DMS 273 treated with DMSO at 0.1 percent for 48 hours (cell line): ENCODE data around the gene ERH.

Experiments
- DNase-seq: peaks from one replicate; lab custom pipeline; 2025; lab: John Stamatoyannopoulos, UW

The ERH gene

GRCh38 chr14:69355607-69356281, 42.4 kb downstream of the ERH start:
- DNase-seq, result no peak

GRCh38 chr14:69355154-69355597, 42.9 kb downstream of the ERH start:
- no peak for DNase-seq

- no peak for DNase-seq
These were observed 43.5 kb downstream of the ERH start for GRCh38 chr14:69354383-69355153.

- no peak for DNase-seq
These were observed 44.9 kb downstream of the ERH start for GRCh38 chr14:69353168-69353567.

- no peak for DNase-seq
These were observed 46.2 kb downstream of the ERH start for GRCh38 chr14:69351911-69352310.

GRCh38 chr14:69351385-69351784, 46.7 kb downstream of the ERH start:
- no peak for DNase-seq

GRCh38 chr14:69350892-69351291, 47.2 kb downstream of the ERH start:
- DNase-seq, result no peak

GRCh38 chr14:69349091-69349777, 48.9 kb downstream of the ERH start:
- DNase-seq, result no peak

- no peak for DNase-seq
These were observed 51.4 kb downstream of the ERH start for GRCh38 chr14:69346710-69347109.

GRCh38 chr14:69345402-69345801, 52.7 kb downstream of the ERH start:
- no peak for DNase-seq

GRCh38 chr14:69344171-69344570, 53.9 kb downstream of the ERH start:
- DNase-seq, result no peak

GRCh38 chr14:69342928-69343525, 55.1 kb downstream of the ERH start:
- DNase-seq, result no peak

- no peak for DNase-seq
These were observed 58.7 kb downstream of the ERH start for GRCh38 chr14:69339426-69339825.

GRCh38 chr14:69337984-69338383, 60.1 kb downstream of the ERH start:
- no peak for DNase-seq

- DNase-seq, result no peak
These were observed 62.7 kb downstream of the ERH start for GRCh38 chr14:69335371-69335771.

- DNase-seq, result no peak
These were observed 63.5 kb downstream of the ERH start for GRCh38 chr14:69334576-69334975.

GRCh38 chr14:69333791-69334337, 64.2 kb downstream of the ERH start:
- no peak for DNase-seq

GRCh38 chr14:69332782-69333395, 65.2 kb downstream of the ERH start:
- DNase-seq, result no peak

- no peak for DNase-seq
These were observed 66.9 kb downstream of the ERH start for GRCh38 chr14:69331206-69331605.
